ENCODE results near the gene SLC25A27. TPM values are rescaled to one million over a fixed set of nuclear protein-coding genes. Genes with fewer than 3 reads are reported as not detected.

SLC25A27 gene
- total RNA-seq, 2 experiments from 2014 or later = 1.2 to 1.5 TPM

- Mint-ChIP-seq H3K9me3 (no peaks in the 10 kb centered on the region), H3K27ac (no peak overlapping the region), H3K4me1 (ENCODE audit: low read depth) (no peaks in the 10 kb centered on the region), H3K27me3 (no peaks in the 10 kb centered on the region), H3K36me3 (ENCODE audit: low read depth) (no peaks in the 10 kb centered on the region), H3K4me3 (no peak overlapping the region)
- CTCF ChIA-PET = interaction anchor here (1.9 kb wide), 1 partner anchor 164 kb away, joined by 4 read pairs; no protein-coding TSS in a partner anchor
- H3K9me3 ChIP-seq (ENCODE audit: control insufficient read depth in 1 of 2, insufficient read depth in 1 of 2, low read length in 2 of 2) = no peaks in the 10 kb centered on the region
- no peak overlapping the region for H3K4me3 ChIP-seq (ENCODE audit: low read length)
- H3K36me3 ChIP-seq (ENCODE audit: insufficient read depth, low read length) = no peaks in the 10 kb centered on the region
- POLR2A ChIA-PET = interaction anchor here (0.8 kb wide), 1 partner anchor 20 kb away, joined by 4 read pairs; no protein-coding TSS in a partner anchor
- H3K4me1 ChIP-seq (ENCODE audit: insufficient read depth, low read length) = no peaks in the 10 kb centered on the region
- intact Hi-C loops (cut with DNase I, micrococcal nuclease) = no loop called here
- H3K27ac ChIP-seq (ENCODE audit: low read depth in 1 of 2, low read length in 2 of 2) = no peak overlapping the region
- ATAC-seq (ENCODE audit: poor library complexity) (no peak), DNase-seq (no peak)
- TF ChIP-seq, protein P1, sequence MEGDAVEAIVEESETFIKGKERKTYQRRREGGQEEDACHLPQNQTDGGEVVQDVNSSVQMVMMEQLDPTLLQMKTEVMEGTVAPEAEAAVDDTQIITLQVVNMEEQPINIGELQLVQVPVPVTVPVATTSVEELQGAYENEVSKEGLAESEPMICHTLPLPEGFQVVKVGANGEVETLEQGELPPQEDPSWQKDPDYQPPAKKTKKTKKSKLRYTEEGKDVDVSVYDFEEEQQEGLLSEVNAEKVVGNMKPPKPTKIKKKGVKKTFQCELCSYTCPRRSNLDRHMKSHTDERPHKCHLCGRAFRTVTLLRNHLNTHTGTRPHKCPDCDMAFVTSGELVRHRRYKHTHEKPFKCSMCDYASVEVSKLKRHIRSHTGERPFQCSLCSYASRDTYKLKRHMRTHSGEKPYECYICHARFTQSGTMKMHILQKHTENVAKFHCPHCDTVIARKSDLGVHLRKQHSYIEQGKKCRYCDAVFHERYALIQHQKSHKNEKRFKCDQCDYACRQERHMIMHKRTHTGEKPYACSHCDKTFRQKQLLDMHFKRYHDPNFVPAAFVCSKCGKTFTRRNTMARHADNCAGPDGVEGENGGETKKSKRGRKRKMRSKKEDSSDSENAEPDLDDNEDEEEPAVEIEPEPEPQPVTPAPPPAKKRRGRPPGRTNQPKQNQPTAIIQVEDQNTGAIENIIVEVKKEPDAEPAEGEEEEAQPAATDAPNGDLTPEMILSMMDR (IDR thresholded peaks at IDR 0.05) = no peak
- peaks cover 0 to 5% of the 10 kb centered on the region in 2 experiments for H3K27me3 ChIP-seq (ENCODE audit: control insufficient read depth in 1 of 2, insufficient read depth in 2 of 2, low read length in 2 of 2)
Observed at GRCh38 chr6:46674410-46674809, 21.6 kb downstream of the SLC25A27 start.

DNA sequence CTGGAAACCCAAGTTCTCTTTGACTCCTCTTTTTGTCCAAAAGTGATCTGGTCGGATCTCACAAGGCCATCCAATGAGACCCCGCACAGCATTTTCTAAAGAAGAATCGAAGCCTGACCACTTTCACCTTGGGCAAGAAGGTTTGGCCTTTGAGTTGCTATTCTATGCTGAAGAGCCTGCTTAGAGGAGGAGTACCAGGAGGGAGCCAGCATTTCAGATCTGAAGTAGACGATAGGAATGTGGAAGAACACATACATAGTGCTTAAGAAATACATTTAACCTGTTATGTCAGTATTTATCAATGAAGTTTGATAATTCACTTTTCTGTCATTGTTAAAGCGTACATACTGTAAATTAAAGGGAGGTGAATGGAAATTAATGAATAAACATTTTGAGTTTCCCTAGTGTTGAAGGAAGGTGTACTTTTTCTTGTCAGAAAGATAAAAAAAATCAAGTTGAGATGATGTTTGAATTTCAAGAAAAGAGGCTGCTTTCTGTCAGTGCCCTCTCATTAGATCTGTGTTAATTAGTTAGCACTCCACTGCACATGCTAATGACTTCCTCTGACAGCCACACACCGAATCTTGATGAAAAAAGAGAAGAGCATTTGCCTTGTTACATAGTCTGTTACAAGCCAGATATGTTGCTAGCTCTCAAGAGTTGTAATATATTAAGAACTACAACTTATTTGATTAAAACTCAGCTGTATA, 24.0 kb downstream of the SLC25A27 start:
- DNase-seq (no peak), ATAC-seq (ENCODE audit: poor library complexity) (no peak)
- ChIA-PET CTCF (no interaction called here), POLR2A (interaction anchor here (0.6 kb wide), 1 partner anchor 114 kb away, joined by 3 read pairs; no protein-coding TSS in a partner anchor)
- Histone ChIP-seq H3K4me1 (ENCODE audit: insufficient read depth, low read length) (no peaks in the 10 kb centered on the region), H3K27ac (ENCODE audit: low read depth in 1 of 2, low read length in 2 of 2) (no peak overlapping the region), H3K36me3 (ENCODE audit: insufficient read depth, low read length) (no peaks in the 10 kb centered on the region), H3K9me3 (ENCODE audit: control insufficient read depth in 1 of 2, insufficient read depth in 1 of 2, low read length in 2 of 2) (no peaks in the 10 kb centered on the region), H3K27me3 (ENCODE audit: control insufficient read depth in 1 of 2, insufficient read depth in 2 of 2, low read length in 2 of 2) (peaks cover 0 to 14% of the 10 kb centered on the region in 2 experiments), H3K4me3 (ENCODE audit: low read length) (no peak overlapping the region)
- intact Hi-C loops (cut with DNase I, micrococcal nuclease) = no loop called here
- Mint-ChIP-seq H3K4me3 (no peak overlapping the region), H3K9me3 (no peaks in the 10 kb centered on the region), H3K36me3 (ENCODE audit: low read depth) (no peaks in the 10 kb centered on the region), H3K4me1 (ENCODE audit: low read depth) (no peaks in the 10 kb centered on the region), H3K27me3 (peaks cover 5% of the 10 kb centered on the region), H3K27ac (no peak overlapping the region)
- TF ChIP-seq, protein P1 (IDR thresholded peaks at IDR 0.05) = no peak

- DNase-seq (no peak), ATAC-seq (ENCODE audit: poor library complexity) (no peak)
- Mint-ChIP-seq H3K4me1 (ENCODE audit: low read depth) (no peaks in the 10 kb centered on the region), H3K9me3 (no peaks in the 10 kb centered on the region), H3K4me3 (no peak overlapping the region), H3K36me3 (ENCODE audit: low read depth) (no peaks in the 10 kb centered on the region), H3K27me3 (peaks cover 6% of the 10 kb centered on the region), H3K27ac (no peak overlapping the region)
- Histone ChIP-seq H3K36me3 (ENCODE audit: insufficient read depth, low read length) (no peaks in the 10 kb centered on the region), H3K4me1 (ENCODE audit: insufficient read depth, low read length) (no peaks in the 10 kb centered on the region), H3K9me3 (ENCODE audit: control insufficient read depth in 1 of 2, insufficient read depth in 1 of 2, low read length in 2 of 2) (no peaks in the 10 kb centered on the region), H3K27ac (ENCODE audit: low read depth in 1 of 2, low read length in 2 of 2) (no peak overlapping the region), H3K4me3 (ENCODE audit: low read length) (no peak overlapping the region), H3K27me3 (ENCODE audit: control insufficient read depth in 1 of 2, insufficient read depth in 2 of 2, low read length in 2 of 2) (peaks cover 0 to 14% of the 10 kb centered on the region in 2 experiments)
- ChIA-PET POLR2A (interaction anchor here (0.6 kb wide), 1 partner anchor 115 kb away, joined by 3 read pairs; no protein-coding TSS in a partner anchor), CTCF (no interaction called here)
- intact Hi-C loops (cut with DNase I, micrococcal nuclease) = no loop called here
- TF ChIP-seq, protein P1 (IDR thresholded peaks at IDR 0.05) = no peak
Observed at GRCh38 chr6:46677314-46677654, 24.5 kb downstream of the SLC25A27 start.

Data from CD4-positive, alpha-beta T cell (primary cell).